PFSK-1 (cell line): ENCODE data around the gene TANC2.

Source experiments
- FOXP2 ChIP-seq: optimal IDR thresholded peaks from 2 replicates; pipeline ENCODE3; 2011; ENCODE audit warnings: borderline replicate concordance, control low read depth, inconsistent platforms; ENCODE audit not compliant: insufficient read depth; ENCODE audit errors: extremely low read length, extremely low read depth
- POLR2AphosphoS5 ChIP-seq: IDR thresholded peaks from 2 replicates; pipeline ENCODE4 v1.6.1; 2012; ENCODE audit warnings: low read depth, mild to moderate bottlenecking, control low read depth, low read length, moderate library complexity
- REST ChIP-seq, 2 experiments: IDR thresholded peaks; 2 replicates each; pipeline versions ENCODE4 v1.6.1 to v1.8.0; 2011 to 2012; ENCODE audit warnings: low read depth in 2 of 2, low read length in 2 of 2, control low read depth in 1 of 2, inconsistent platforms in 1 of 2, mild to moderate bottlenecking in 1 of 2, moderate library complexity in 1 of 2; ENCODE audit not compliant: insufficient read depth in 1 of 2
- SIN3A ChIP-seq: IDR thresholded peaks from 2 replicates; pipeline ENCODE4 v1.6.1; 2012; ENCODE audit warnings: mild to moderate bottlenecking, low read length, moderate library complexity, borderline replicate concordance; ENCODE audit not compliant: insufficient read depth
- TAF1 ChIP-seq: IDR thresholded peaks from 2 replicates; pipeline ENCODE4 v1.6.1; 2012; ENCODE audit warnings: low read length, control low read depth, borderline replicate concordance; ENCODE audit not compliant: insufficient read depth

Gene TANC2

GRCh38 chr17:63002625-63003024 lies 36.6 kb downstream of the TANC2 start:
- no peak for TF ChIP-seq SIN3A
- TF ChIP-seq REST (IDR thresholded peaks at IDR 0.05; ENCODE audit: insufficient read depth in 1 of 2, low read depth in 2 of 2, low read length in 2 of 2): no peak
- TF ChIP-seq POLR2AphosphoS5: no peak
- no peak for TF ChIP-seq FOXP2
- TF ChIP-seq TAF1: no peak

DNA sequence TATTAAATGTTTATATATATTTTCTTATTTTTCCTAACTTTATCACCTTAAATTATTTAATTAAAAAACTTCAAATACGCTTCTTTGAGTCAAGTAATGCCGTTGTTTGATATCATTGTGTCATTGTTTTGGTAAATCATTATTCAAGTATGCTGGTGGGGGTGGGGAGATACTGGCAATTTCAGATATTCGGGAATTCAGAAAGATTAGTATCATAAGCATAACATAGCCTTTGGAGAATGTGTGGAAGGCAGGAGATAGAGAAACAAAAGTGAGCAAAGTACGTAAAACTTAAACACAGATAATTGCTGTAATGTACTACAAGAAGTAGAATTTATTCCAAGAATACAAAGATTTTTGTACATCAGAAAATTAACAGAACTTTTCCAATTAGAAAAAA lies 49.8 kb downstream of the TANC2 start:
- TF ChIP-seq POLR2AphosphoS5 (no peak), FOXP2 (no peak), TAF1 (no peak), REST (IDR thresholded peaks at IDR 0.05; ENCODE audit: insufficient read depth in 1 of 2, low read depth in 2 of 2, low read length in 2 of 2) (no peak), SIN3A (no peak)
